ENCODE measurements around the gene SKIC2. TPM values are rescaled to one million over a fixed set of nuclear protein-coding genes. Genes with fewer than 3 reads are reported as not detected.

SKIC2 gene
- total and polyA plus RNA-seq, 2 of the 4 experiments (the other 2 are of a cell fraction), result 30.6 to 46.0 TPM

DNA sequence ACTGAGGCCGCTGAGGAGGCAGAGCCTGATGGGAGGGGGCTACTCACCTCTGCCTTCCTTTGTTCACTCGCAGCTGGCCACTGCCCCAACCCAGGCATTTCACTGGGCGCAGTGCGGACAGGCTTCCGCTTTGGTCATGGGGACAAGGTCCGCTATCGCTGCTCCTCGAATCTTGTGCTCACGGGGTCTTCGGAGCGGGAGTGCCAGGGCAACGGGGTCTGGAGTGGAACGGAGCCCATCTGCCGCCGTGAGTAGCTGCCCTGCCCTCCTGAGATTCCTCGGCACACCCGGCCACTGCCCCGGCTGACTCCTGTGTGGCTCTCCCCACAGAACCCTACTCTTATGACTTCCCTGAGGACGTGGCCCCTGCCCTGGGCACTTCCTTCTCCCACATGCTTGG is 25.4 kb upstream of the SKIC2 start:
- TF ChIP-seq, protein P1, sequence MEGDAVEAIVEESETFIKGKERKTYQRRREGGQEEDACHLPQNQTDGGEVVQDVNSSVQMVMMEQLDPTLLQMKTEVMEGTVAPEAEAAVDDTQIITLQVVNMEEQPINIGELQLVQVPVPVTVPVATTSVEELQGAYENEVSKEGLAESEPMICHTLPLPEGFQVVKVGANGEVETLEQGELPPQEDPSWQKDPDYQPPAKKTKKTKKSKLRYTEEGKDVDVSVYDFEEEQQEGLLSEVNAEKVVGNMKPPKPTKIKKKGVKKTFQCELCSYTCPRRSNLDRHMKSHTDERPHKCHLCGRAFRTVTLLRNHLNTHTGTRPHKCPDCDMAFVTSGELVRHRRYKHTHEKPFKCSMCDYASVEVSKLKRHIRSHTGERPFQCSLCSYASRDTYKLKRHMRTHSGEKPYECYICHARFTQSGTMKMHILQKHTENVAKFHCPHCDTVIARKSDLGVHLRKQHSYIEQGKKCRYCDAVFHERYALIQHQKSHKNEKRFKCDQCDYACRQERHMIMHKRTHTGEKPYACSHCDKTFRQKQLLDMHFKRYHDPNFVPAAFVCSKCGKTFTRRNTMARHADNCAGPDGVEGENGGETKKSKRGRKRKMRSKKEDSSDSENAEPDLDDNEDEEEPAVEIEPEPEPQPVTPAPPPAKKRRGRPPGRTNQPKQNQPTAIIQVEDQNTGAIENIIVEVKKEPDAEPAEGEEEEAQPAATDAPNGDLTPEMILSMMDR (conservative IDR thresholded peaks at IDR 0.05; ENCODE audit: low read depth, low read length), result no peak
- TF ChIP-seq CHD1 (IDR thresholded peaks at IDR 0.05; ENCODE audit: low read depth, low read length), result no peak
- TF ChIP-seq, protein P2, sequence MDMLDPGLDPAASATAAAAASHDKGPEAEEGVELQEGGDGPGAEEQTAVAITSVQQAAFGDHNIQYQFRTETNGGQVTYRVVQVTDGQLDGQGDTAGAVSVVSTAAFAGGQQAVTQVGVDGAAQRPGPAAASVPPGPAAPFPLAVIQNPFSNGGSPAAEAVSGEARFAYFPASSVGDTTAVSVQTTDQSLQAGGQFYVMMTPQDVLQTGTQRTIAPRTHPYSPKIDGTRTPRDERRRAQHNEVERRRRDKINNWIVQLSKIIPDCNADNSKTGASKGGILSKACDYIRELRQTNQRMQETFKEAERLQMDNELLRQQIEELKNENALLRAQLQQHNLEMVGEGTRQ (IDR thresholded peaks at IDR 0.05; ENCODE audit: low read depth, low read length), result no peak
- TF ChIP-seq SMC3 (IDR thresholded peaks at IDR 0.05; ENCODE audit: low read depth, low read length), result no peak
- no peak for TF ChIP-seq MAZ (IDR thresholded peaks at IDR 0.05; ENCODE audit: borderline replicate concordance, low read depth, low read length)
- no peak for TF ChIP-seq FOS (IDR thresholded peaks at IDR 0.05; ENCODE audit: low read depth, low read length)
- TF ChIP-seq CEBPB (IDR thresholded peaks at IDR 0.05; ENCODE audit: low read depth, low read length), result no peak
- H3K23ac ChIP-seq (ENCODE audit: low read depth, low read length), result no peak overlapping the region
- no peak overlapping the region for H3K4me3 ChIP-seq (ENCODE audit: insufficient read depth, low read depth, low read length)
- no peak overlapping the region for H2AFZ ChIP-seq (replicated peaks; ENCODE audit: low read length, poor library complexity)
- H2AK5ac ChIP-seq (ENCODE audit: low read depth, low read length), result no peak overlapping the region
- no peak overlapping the region for H3K4me2 ChIP-seq (ENCODE audit: low read depth, low read length)
- no peaks in the 10 kb centered on the region for H4K20me1 ChIP-seq (ENCODE audit: insufficient read depth, low read length)
- H4K8ac ChIP-seq (ENCODE audit: low read depth in 2 of 2, low read length in 2 of 2), result no peak overlapping the region
- intact Hi-C loops (cut with micrococcal nuclease) (no loop called here), in situ Hi-C loops (cut with MboI; ENCODE audit: low sequenced_read_pairs) (no loop called here), dilution Hi-C loops (cut with HindIII; ENCODE audit: low sequenced_read_pairs, unreplicated experiment) (no loop called here)
- no peak overlapping the region for H2BK20ac ChIP-seq (ENCODE audit: low read depth, low read length)
- H2AK9ac ChIP-seq (replicated peaks; ENCODE audit: low read depth, low read length, poor library complexity), result no peak overlapping the region
- WGBS, 2 experiments (ENCODE audit: extremely low coverage in 2 of 2, insufficient read length in 1 of 2), result 85% methylated on average over 12 of the region's 19 CpGs; no CpG with 5 or more reads in 1 of the 2 experiments
- no peaks in the 10 kb centered on the region for H3K9me1 ChIP-seq (ENCODE audit: insufficient read depth, low read length)
- no peaks in the 10 kb centered on the region for H3K9me3 ChIP-seq (ENCODE audit: control insufficient read depth, insufficient read depth, low read length)
- no peak overlapping the region for H3K14ac ChIP-seq (replicated peaks; ENCODE audit: low read depth, low read length)
- H3K4ac ChIP-seq (ENCODE audit: low read depth, low read length), result no peak overlapping the region
- H3K27me3 ChIP-seq (ENCODE audit: control insufficient read depth, insufficient read depth, low read length), result peaks cover 8% of the 10 kb centered on the region
- H4K91ac ChIP-seq (ENCODE audit: insufficient read depth, low read depth, low read length), result no peak overlapping the region
- no peaks in the 10 kb centered on the region for H3K79me1 ChIP-seq (ENCODE audit: low read depth in 1 of 2, low read length in 2 of 2)
- H3K36me3 ChIP-seq (ENCODE audit: control insufficient read depth, insufficient read depth, low read length), result no peaks in the 10 kb centered on the region
- H3K9ac ChIP-seq (ENCODE audit: low read depth, low read length), result no peak overlapping the region
- BruUV-seq (replicated peaks), result no TSS peak
- no peak overlapping the region for H3K27ac ChIP-seq (ENCODE audit: insufficient read depth, low read length)
- no peak overlapping the region for H2BK5ac ChIP-seq (ENCODE audit: low read depth, low read length, poor library complexity, severe bottlenecking)
- H2BK120ac ChIP-seq (ENCODE audit: low read depth, low read length), result no peak overlapping the region
- H3K18ac ChIP-seq (ENCODE audit: low read depth, low read length), result no peak overlapping the region
- H3K4me1 ChIP-seq (ENCODE audit: control insufficient read depth, insufficient read depth, low read length), result no peaks in the 10 kb centered on the region
- ChIA-PET CTCF (no interaction called here), POLR2A (ENCODE audit: unreplicated experiment) (no interaction called here)
- ATAC-seq (ENCODE audit: low read depth) (no peak), DNase-seq (no peak)
- H3K56ac ChIP-seq (ENCODE audit: extremely low read depth, insufficient read depth, low read length), result no peak overlapping the region
- H2BK15ac ChIP-seq (ENCODE audit: low read depth, low read length), result no peak overlapping the region
- H4K5ac ChIP-seq (ENCODE audit: low read depth, low read length), result no peak overlapping the region
